Fibroblast of lung (primary cell): ENCODE measurements around the gene AFG3L2.

Source experiments
- EZH2 ChIP-seq: IDR thresholded peaks from 2 replicates; pipeline ENCODE4 v1.5.1; 2012; ENCODE audit warnings: low read length, control low read depth, mild to moderate bottlenecking; ENCODE audit errors: missing control alignments
- TF ChIP-seq, protein P1 (sequence below), 2 donors: IDR thresholded peaks in 1 of 2; conservative IDR thresholded peaks in 1 of 2; 1 replicate in 1 of 2; 2 replicates in 1 of 2; pipeline ENCODE4 v1.5.1; 2011 to 2012; ENCODE audit warnings: low read length in 2 of 2, control low read depth in 1 of 2, inconsistent platforms in 1 of 2, low read depth in 1 of 2, mild to moderate bottlenecking in 1 of 2

DNA sequence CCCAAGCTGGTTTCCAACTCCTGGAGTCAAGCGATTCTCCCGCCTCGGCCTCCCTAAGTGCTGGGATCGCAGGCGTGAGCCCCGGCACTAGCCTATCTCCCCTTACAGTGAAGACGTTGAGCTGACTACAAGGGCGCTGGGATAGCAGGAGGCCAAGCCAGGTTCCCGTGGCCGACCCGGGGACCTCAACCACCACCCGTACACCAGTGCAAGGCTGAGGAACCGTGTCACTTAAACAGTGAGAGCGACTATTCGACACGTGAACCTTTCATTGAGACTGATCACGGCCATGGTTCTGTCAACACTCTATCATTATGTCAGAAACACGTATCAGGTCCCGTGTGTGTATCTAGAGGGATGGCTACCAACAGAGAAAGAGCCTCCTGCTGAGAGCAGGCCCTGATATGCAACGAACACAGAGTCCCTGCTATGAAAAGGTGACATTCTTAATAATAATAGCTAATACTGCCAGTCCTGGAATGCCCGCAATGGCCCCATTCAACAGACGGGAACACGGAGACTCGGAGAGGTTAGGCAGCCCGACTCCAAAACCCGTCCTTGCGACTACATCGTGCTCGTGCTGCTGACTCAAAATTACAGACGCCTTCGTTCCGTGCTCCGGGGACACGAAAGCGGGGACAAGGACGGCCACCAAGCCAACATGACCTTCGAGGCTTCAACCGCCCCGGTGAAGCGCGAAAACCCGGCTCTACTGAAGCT, 833 bp downstream of the AFG3L2 start:
- TF ChIP-seq, protein P1, sequence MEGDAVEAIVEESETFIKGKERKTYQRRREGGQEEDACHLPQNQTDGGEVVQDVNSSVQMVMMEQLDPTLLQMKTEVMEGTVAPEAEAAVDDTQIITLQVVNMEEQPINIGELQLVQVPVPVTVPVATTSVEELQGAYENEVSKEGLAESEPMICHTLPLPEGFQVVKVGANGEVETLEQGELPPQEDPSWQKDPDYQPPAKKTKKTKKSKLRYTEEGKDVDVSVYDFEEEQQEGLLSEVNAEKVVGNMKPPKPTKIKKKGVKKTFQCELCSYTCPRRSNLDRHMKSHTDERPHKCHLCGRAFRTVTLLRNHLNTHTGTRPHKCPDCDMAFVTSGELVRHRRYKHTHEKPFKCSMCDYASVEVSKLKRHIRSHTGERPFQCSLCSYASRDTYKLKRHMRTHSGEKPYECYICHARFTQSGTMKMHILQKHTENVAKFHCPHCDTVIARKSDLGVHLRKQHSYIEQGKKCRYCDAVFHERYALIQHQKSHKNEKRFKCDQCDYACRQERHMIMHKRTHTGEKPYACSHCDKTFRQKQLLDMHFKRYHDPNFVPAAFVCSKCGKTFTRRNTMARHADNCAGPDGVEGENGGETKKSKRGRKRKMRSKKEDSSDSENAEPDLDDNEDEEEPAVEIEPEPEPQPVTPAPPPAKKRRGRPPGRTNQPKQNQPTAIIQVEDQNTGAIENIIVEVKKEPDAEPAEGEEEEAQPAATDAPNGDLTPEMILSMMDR (conservative IDR thresholded peaks at IDR 0.05 in 1 of 2, IDR thresholded peaks at IDR 0.05 in 1 of 2; ENCODE audit: low read depth in 1 of 2, low read length in 2 of 2) = no peak
- no peak for TF ChIP-seq EZH2
